ENCODE results near the gene DOCK1. TPM values are rescaled to one million over a fixed set of nuclear protein-coding genes. Genes with fewer than 3 reads are reported as not detected.

Gene DOCK1
- polyA plus RNA-seq (2013, experiment 1 of 2) = 38.9 TPM
- 38.5 TPM for polyA plus RNA-seq (2013, experiment 2 of 2)

GRCh38 chr10:126904818-126905701, at the start of gene DOCK1:
DOCK1 (plus strand) TSS chr10:126905428; CDS start chr10:126905518, 90 bp downstream.
- H3K23ac ChIP-seq (ENCODE audit: low read length in 2 of 2) = no peak within 1 kb of the TSS
- peak within 1 kb of the TSS; percentile 46 to 83 for H3K4ac ChIP-seq (ENCODE audit: low read depth in 1 of 2, low read length in 2 of 2)
- H3K9ac ChIP-seq (ENCODE audit: low read length) = peak within 1 kb of the TSS; percentile 90
- H3K4me2 ChIP-seq (ENCODE audit: low read length, poor library complexity, severe bottlenecking) = peak within 1 kb of the TSS; percentile 90
- H2BK5ac ChIP-seq (ENCODE audit: low read depth, low read length, poor library complexity, severe bottlenecking) = peak within 1 kb of the TSS; percentile 50
- H3K79me1 ChIP-seq (replicated peaks; ENCODE audit: low read length, poor library complexity, severe bottlenecking) = peaks cover 6% of the 10 kb centered on the region
- H3K27me3 ChIP-seq (ENCODE audit: control insufficient read depth in 1 of 2, insufficient read depth in 1 of 2, low read length in 2 of 2) = no peaks in the 10 kb centered on the region
- peak within 1 kb of the TSS in 1 of 2 experiments; percentile 31 for H2BK12ac ChIP-seq (ENCODE audit: low read length in 2 of 2)
- H4K8ac ChIP-seq (ENCODE audit: low read length) = peak within 1 kb of the TSS; percentile 69
- H3K9me3 ChIP-seq (ENCODE audit: control insufficient read depth, low read length) = no peaks in the 10 kb centered on the region
- WGBS = 2% methylated on average over 44 of the region's 108 CpGs
- H2AFZ ChIP-seq (ENCODE audit: low read depth, low read length) = peak within 1 kb of the TSS; percentile 67
- DNase-seq = peak; percentile 85
- H2BK120ac ChIP-seq (ENCODE audit: low read depth, low read length) = peak within 1 kb of the TSS; percentile 99
- H3K4me1 ChIP-seq (ENCODE audit: control insufficient read depth, insufficient read depth, low read depth, low read length) = peaks cover 32% of the 10 kb centered on the region
- no peak within 1 kb of the TSS for H2AK5ac ChIP-seq (ENCODE audit: low read length, severe bottlenecking)
- H3K36me3 ChIP-seq (ENCODE audit: control insufficient read depth in 1 of 2, insufficient read depth in 2 of 2, low read depth in 1 of 2, low read length in 2 of 2) = peaks cover 0 to 4% of the 10 kb centered on the region in 2 experiments
- H4K91ac ChIP-seq (ENCODE audit: low read length) = peak within 1 kb of the TSS; percentile 93
- peak within 1 kb of the TSS; percentile 24 for H3K27ac ChIP-seq (ENCODE audit: low read length, poor library complexity, severe bottlenecking)
- H3K4me3 ChIP-seq (ENCODE audit: insufficient read depth in 1 of 2, low read depth in 1 of 2, low read length in 2 of 2) = peak within 1 kb of the TSS; percentile 81 to 85
- H2BK15ac ChIP-seq (ENCODE audit: low read depth, poor library complexity, severe bottlenecking) = peak within 1 kb of the TSS; percentile 98
- H3K14ac ChIP-seq (ENCODE audit: low read length in 2 of 2) = peak within 1 kb of the TSS in 1 of 2 experiments; percentile 70
- H3K18ac ChIP-seq (ENCODE audit: low read depth in 1 of 2, low read length in 2 of 2) = peak within 1 kb of the TSS; percentile 78 to 91

- Histone ChIP-seq H3K27me3 (ENCODE audit: control insufficient read depth in 1 of 2, insufficient read depth in 1 of 2, low read length in 2 of 2) (peaks cover 0 to 35% of the 10 kb centered on the region in 2 experiments), H2BK120ac (ENCODE audit: low read depth, low read length) (no peak overlapping the region), H3K4me2 (ENCODE audit: low read length, poor library complexity, severe bottlenecking) (no peak overlapping the region), H3K4ac (ENCODE audit: low read depth in 1 of 2, low read length in 2 of 2) (no peak overlapping the region), H2AK5ac (ENCODE audit: low read length, severe bottlenecking) (no peak overlapping the region), H4K91ac (ENCODE audit: low read length) (no peak overlapping the region), H2BK5ac (ENCODE audit: low read depth, low read length, poor library complexity, severe bottlenecking) (no peak overlapping the region), H3K79me1 (replicated peaks; ENCODE audit: low read length, poor library complexity, severe bottlenecking) (no peaks in the 10 kb centered on the region), H3K27ac (ENCODE audit: low read length, poor library complexity, severe bottlenecking) (no peak overlapping the region), H3K36me3 (ENCODE audit: control insufficient read depth in 1 of 2, insufficient read depth in 2 of 2, low read depth in 1 of 2, low read length in 2 of 2) (no peaks in the 10 kb centered on the region), H4K8ac (ENCODE audit: low read length) (no peak overlapping the region), H2BK15ac (ENCODE audit: low read depth, poor library complexity, severe bottlenecking) (no peak overlapping the region), H3K4me3 (ENCODE audit: insufficient read depth in 1 of 2, low read depth in 1 of 2, low read length in 2 of 2) (no peak overlapping the region), H3K14ac (ENCODE audit: low read length in 2 of 2) (no peak overlapping the region), H3K9me3 (ENCODE audit: control insufficient read depth, low read length) (peaks cover 7% of the 10 kb centered on the region), H3K18ac (ENCODE audit: low read depth in 1 of 2, low read length in 2 of 2) (no peak overlapping the region), H2AFZ (ENCODE audit: low read depth, low read length) (no peak overlapping the region), H3K9ac (ENCODE audit: low read length) (no peak overlapping the region), H3K4me1 (ENCODE audit: control insufficient read depth, insufficient read depth, low read depth, low read length) (no peaks in the 10 kb centered on the region), H2BK12ac (ENCODE audit: low read length in 2 of 2) (no peak overlapping the region), H3K23ac (ENCODE audit: low read length in 2 of 2) (no peak overlapping the region)
- no peak for DNase-seq
- 86% methylated on average over 7 of the region's 8 CpGs for WGBS
These were observed 47.9 kb upstream of the DOCK1 start for GRCh38 chr10:126857178-126857806.

- no peak overlapping the region for H2BK120ac ChIP-seq (ENCODE audit: low read depth, low read length)
- peak overlapping the region in 1 of 2 experiments; percentile 78 for H3K14ac ChIP-seq (ENCODE audit: low read length in 2 of 2)
- no peak overlapping the region for H2AFZ ChIP-seq (ENCODE audit: low read depth, low read length)
- no peak overlapping the region for H3K4me2 ChIP-seq (ENCODE audit: low read length, poor library complexity, severe bottlenecking)
- H4K8ac ChIP-seq (ENCODE audit: low read length) = no peak overlapping the region
- no peak for DNase-seq
- H3K18ac ChIP-seq (ENCODE audit: low read depth in 1 of 2, low read length in 2 of 2) = no peak overlapping the region
- H3K27me3 ChIP-seq (ENCODE audit: control insufficient read depth in 1 of 2, insufficient read depth in 1 of 2, low read length in 2 of 2) = no peaks in the 10 kb centered on the region
- H3K4me1 ChIP-seq (ENCODE audit: control insufficient read depth, insufficient read depth, low read depth, low read length) = peaks cover 2% of the 10 kb centered on the region
- no peak overlapping the region for H3K23ac ChIP-seq (ENCODE audit: low read length in 2 of 2)
- 79% methylated on average over 8 of the region's 9 CpGs for WGBS
- H3K27ac ChIP-seq (ENCODE audit: low read length, poor library complexity, severe bottlenecking) = peak overlapping the region; percentile 22
- H2BK12ac ChIP-seq (ENCODE audit: low read length in 2 of 2) = no peak overlapping the region
- no peaks in the 10 kb centered on the region for H3K36me3 ChIP-seq (ENCODE audit: control insufficient read depth in 1 of 2, insufficient read depth in 2 of 2, low read depth in 1 of 2, low read length in 2 of 2)
- H3K9me3 ChIP-seq (ENCODE audit: control insufficient read depth, low read length) = no peaks in the 10 kb centered on the region
- H3K79me1 ChIP-seq (replicated peaks; ENCODE audit: low read length, poor library complexity, severe bottlenecking) = no peaks in the 10 kb centered on the region
- H4K91ac ChIP-seq (ENCODE audit: low read length) = no peak overlapping the region
- H2AK5ac ChIP-seq (ENCODE audit: low read length, severe bottlenecking) = no peak overlapping the region
- no peak overlapping the region for H3K4me3 ChIP-seq (ENCODE audit: insufficient read depth in 1 of 2, low read depth in 1 of 2, low read length in 2 of 2)
- no peak overlapping the region for H3K4ac ChIP-seq (ENCODE audit: low read depth in 1 of 2, low read length in 2 of 2)
- peak overlapping the region; percentile 39 for H3K9ac ChIP-seq (ENCODE audit: low read length)
- H2BK15ac ChIP-seq (ENCODE audit: low read depth, poor library complexity, severe bottlenecking) = no peak overlapping the region
- H2BK5ac ChIP-seq (ENCODE audit: low read depth, low read length, poor library complexity, severe bottlenecking) = no peak overlapping the region
These were observed 37.5 kb upstream of the DOCK1 start for GRCh38 chr10:126867567-126868365.
